WTC11 (cell line): ENCODE measurements around the gene PMF1. TPM values are rescaled to one million over a fixed set of nuclear protein-coding genes. Genes with fewer than 3 reads are reported as not detected.

Source experiments
- ATAC-seq: fragments of 200-7000 bp; cut with Tn5 transposase; 2 replicates; pipeline ENCODE4 v1.10.0; 2021; ENCODE audit warnings: mild to moderate bottlenecking, moderate library complexity
- CTCF ChIA-PET: fragments of 300-600 bp; sonication (Branson Sonifier 250); formaldehyde crosslinking; loops from one replicate; lab custom pipeline; 2021; ENCODE audit warnings: antibody characterized with exemption; lab: Charles Lee
- POLR2A ChIA-PET: fragments of 350-600 bp; sonication (Branson Sonifier 250); formaldehyde crosslinking; loops from one replicate; lab custom pipeline; 2021; ENCODE audit warnings: antibody characterized with exemption; lab: Charles Lee
- DNase-seq: peaks from one replicate; pipeline ENCODE4 v3.0.0; 2021; ENCODE audit warnings: low spot score
- H3K27ac Mint-ChIP-seq: 2 replicates; pipeline ENCODE4 v1.8.0; 2021; ENCODE audit warnings: mixed read lengths
- H3K27me3 Mint-ChIP-seq: 2 replicates; pipeline ENCODE4 v1.8.0; 2021; ENCODE audit warnings: low read depth, mild to moderate bottlenecking, moderate library complexity, mixed read lengths
- H3K36me3 Mint-ChIP-seq: 2 replicates; pipeline ENCODE4 v1.8.0; 2021; ENCODE audit warnings: mixed read lengths
- H3K4me1 Mint-ChIP-seq: 2 replicates; pipeline ENCODE4 v1.8.0; 2022; ENCODE audit warnings: mixed read lengths
- H3K4me3 Mint-ChIP-seq: 2 replicates; pipeline ENCODE4 v1.8.0; 2021; ENCODE audit warnings: mild to moderate bottlenecking, moderate library complexity, mixed read lengths
- H3K9me3 Mint-ChIP-seq: 2 replicates; pipeline ENCODE4 v1.8.0; 2021; ENCODE audit warnings: mixed read lengths
- CREM ChIP-seq: sonication (generic); formaldehyde crosslinking; IDR thresholded peaks from 2 replicates; pipeline ENCODE4 v1.8.1; 2022; ENCODE audit warnings: mild to moderate bottlenecking, missing genetic modification reagents, moderate library complexity
- ESRRA ChIP-seq: sonication (generic); formaldehyde crosslinking; IDR thresholded peaks from 2 replicates; pipeline ENCODE4 v1.8.1; 2022; ENCODE audit warnings: mild to moderate bottlenecking, missing genetic modification reagents, borderline replicate concordance
- GRHL2 ChIP-seq: fragments of 250-450 bp; sonication (Bioruptor Pico); IDR thresholded peaks from 2 replicates; pipeline ENCODE4 v1.8.0; 2022; ENCODE audit warnings: mild to moderate bottlenecking, moderate library complexity; ENCODE audit not compliant: insufficient replicate concordance, severe bottlenecking
- HMGA2 ChIP-seq: fragments of 250-450 bp; sonication (Bioruptor Pico); IDR thresholded peaks from 2 replicates; pipeline ENCODE4 v1.4.0; 2021; ENCODE audit warnings: mild to moderate bottlenecking, moderate library complexity
- MYBL2 ChIP-seq: sonication (generic); formaldehyde crosslinking; IDR thresholded peaks from 2 replicates; pipeline ENCODE4 v1.8.1; 2023; ENCODE audit warnings: mild to moderate bottlenecking, moderate library complexity, missing genetic modification reagents
- RELA ChIP-seq: sonication (generic); formaldehyde crosslinking; IDR thresholded peaks from 2 replicates; pipeline ENCODE4 v1.8.1; 2022; ENCODE audit warnings: missing genetic modification reagents, mild to moderate bottlenecking, borderline replicate concordance
- RORB ChIP-seq: fragments of 250-450 bp; sonication (Bioruptor Pico); IDR thresholded peaks from 2 replicates; pipeline ENCODE4 v1.9.0; 2021; ENCODE audit warnings: mild to moderate bottlenecking
- TEAD1 ChIP-seq: sonication (generic); formaldehyde crosslinking; IDR thresholded peaks from 2 replicates; pipeline ENCODE4 v1.8.0; 2022; ENCODE audit warnings: mild to moderate bottlenecking, missing genetic modification reagents
- ZNF263 ChIP-seq: sonication (generic); formaldehyde crosslinking; IDR thresholded peaks from 2 replicates; pipeline ENCODE4 v1.8.1; 2022; ENCODE audit warnings: low read depth, mild to moderate bottlenecking, moderate library complexity, missing genetic modification reagents
- ZNF416 ChIP-seq: fragments of 250-450 bp; sonication (Bioruptor Pico); IDR thresholded peaks from 2 replicates; pipeline ENCODE4 v1.9.0; 2021; ENCODE audit warnings: mild to moderate bottlenecking, inconsistent platforms
- total RNA-seq: library from RNA; stranded (reverse); gene quantifications from 3 replicates; pipeline ENCODE4 v1.2.3, GENCODE V29; 2021
- TF ChIP-seq, protein P1 (sequence below): sonication (generic); formaldehyde crosslinking; IDR thresholded peaks from 2 replicates; pipeline ENCODE4 v1.8.0; 2022; ENCODE audit warnings: missing genetic modification reagents
- TF ChIP-seq, protein P2 (sequence below): sonication (generic); formaldehyde crosslinking; conservative IDR thresholded peaks from 2 replicates; pipeline ENCODE4 v1.8.1; 2023; ENCODE audit warnings: mild to moderate bottlenecking, low read depth, missing genetic modification reagents, moderate library complexity
- TF ChIP-seq, protein P3 (sequence below): fragments of 250-450 bp; sonication (Bioruptor Pico); IDR thresholded peaks from 2 replicates; pipeline ENCODE4 v2.1.2; 2022; ENCODE audit warnings: mild to moderate bottlenecking, moderate library complexity
- TF ChIP-seq, protein P4 (sequence below): sonication (generic); formaldehyde crosslinking; IDR thresholded peaks from 2 replicates; pipeline ENCODE4 v1.8.0; 2022; ENCODE audit warnings: mild to moderate bottlenecking, missing genetic modification reagents
- TF ChIP-seq, protein P5 (sequence below): fragments of 250-450 bp; sonication (Bioruptor Pico); IDR thresholded peaks from 2 replicates; pipeline ENCODE4 v1.9.0; 2021; ENCODE audit warnings: moderate library complexity, mild to moderate bottlenecking, inconsistent platforms, borderline replicate concordance
- TF ChIP-seq, protein P6 (sequence below): sonication (generic); formaldehyde crosslinking; IDR thresholded peaks from 2 replicates; pipeline ENCODE4 v1.8.1; 2022; ENCODE audit warnings: low read depth, missing genetic modification reagents, borderline replicate concordance
- TF ChIP-seq, protein P7 (sequence below): sonication (generic); formaldehyde crosslinking; IDR thresholded peaks from 2 replicates; pipeline ENCODE4 v1.8.0; 2022; ENCODE audit warnings: mild to moderate bottlenecking, missing genetic modification reagents
- TF ChIP-seq, protein P8 (sequence below): sonication (generic); formaldehyde crosslinking; IDR thresholded peaks from 2 replicates; pipeline ENCODE4 v1.8.1; 2022; ENCODE audit warnings: mild to moderate bottlenecking, moderate library complexity, missing genetic modification reagents

The PMF1 gene
- total RNA-seq, 1 experiment from 2014 or later, result 129 TPM

DNA sequence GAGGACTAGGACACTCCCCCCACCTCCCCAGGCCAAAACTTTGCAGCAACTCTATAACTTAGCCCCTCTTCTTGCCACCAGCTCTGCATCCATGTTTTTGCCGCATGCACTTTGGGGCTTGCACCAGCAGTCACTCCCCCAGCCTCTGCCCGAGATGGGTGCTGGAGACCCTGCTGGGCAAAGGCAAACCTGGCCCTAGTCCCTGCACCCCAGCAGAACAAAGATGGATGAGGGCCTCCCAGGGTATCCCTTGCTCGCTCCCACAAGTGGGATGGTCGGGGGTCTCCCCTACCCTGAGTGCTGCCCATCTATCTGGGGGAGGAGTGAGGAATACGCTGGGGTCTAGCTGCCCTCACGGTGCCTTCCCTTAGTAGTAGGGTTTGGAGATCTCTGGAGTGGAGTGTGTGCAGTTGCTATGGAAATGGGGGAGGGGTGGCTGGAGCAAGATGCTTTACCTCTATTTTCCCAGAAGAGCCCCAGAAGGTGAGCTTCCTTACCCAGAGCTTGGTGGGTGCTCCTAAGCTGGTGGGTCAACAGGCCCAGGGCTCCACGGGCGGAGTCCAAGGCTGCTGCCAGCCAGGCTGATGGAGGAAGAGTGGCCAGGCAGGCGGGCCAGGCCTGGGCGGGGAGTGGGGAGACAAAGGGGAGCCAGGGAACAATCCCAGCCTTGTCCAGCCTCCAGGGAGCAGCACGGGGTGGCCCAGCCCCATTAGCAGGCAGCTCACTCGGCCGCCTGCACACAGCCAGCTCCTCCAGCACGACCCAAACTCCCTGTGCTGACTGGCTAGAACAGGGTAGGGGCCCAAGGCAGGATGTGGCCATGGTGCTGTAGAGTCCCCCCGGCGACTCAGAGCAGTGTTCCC lies 34.9 kb downstream of the PMF1 start, which contains the start of gene PAQR6 (continued):
- TF ChIP-seq, protein P1, sequence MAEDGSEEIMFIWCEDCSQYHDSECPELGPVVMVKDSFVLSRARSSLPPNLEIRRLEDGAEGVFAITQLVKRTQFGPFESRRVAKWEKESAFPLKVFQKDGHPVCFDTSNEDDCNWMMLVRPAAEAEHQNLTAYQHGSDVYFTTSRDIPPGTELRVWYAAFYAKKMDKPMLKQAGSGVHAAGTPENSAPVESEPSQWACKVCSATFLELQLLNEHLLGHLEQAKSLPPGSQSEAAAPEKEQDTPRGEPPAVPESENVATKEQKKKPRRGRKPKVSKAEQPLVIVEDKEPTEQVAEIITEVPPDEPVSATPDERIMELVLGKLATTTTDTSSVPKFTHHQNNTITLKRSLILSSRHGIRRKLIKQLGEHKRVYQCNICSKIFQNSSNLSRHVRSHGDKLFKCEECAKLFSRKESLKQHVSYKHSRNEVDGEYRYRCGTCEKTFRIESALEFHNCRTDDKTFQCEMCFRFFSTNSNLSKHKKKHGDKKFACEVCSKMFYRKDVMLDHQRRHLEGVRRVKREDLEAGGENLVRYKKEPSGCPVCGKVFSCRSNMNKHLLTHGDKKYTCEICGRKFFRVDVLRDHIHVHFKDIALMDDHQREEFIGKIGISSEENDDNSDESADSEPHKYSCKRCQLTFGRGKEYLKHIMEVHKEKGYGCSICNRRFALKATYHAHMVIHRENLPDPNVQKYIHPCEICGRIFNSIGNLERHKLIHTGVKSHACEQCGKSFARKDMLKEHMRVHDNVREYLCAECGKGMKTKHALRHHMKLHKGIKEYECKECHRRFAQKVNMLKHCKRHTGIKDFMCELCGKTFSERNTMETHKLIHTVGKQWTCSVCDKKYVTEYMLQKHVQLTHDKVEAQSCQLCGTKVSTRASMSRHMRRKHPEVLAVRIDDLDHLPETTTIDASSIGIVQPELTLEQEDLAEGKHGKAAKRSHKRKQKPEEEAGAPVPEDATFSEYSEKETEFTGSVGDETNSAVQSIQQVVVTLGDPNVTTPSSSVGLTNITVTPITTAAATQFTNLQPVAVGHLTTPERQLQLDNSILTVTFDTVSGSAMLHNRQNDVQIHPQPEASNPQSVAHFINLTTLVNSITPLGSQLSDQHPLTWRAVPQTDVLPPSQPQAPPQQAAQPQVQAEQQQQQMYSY, result no peak
- no peak for TF ChIP-seq TEAD1 (CRISPR knock-in tag)

DNA sequence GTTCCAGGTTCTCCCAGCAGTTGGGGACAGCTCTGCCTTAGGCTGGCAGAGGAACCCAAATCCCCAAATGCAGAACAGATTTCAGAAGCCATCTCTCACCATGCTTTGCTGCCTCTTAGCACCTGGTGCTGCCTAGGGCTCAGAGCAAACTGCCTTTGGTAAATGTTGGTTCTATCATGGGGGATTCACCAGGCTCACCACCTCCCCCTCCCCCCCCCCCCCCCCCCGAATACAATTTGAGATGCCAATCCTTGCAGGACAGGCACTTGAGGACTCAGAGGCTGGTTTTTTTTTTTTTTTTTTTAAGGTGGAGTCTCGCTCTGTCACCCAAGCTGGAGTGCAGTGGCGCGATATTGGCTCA lies 35.5 kb downstream of the PMF1 start:
- POLR2A ChIA-PET, result interaction anchor here (0.6 to 1.1 kb wide), 2 partner anchors 271 to 981 kb away, joined by 3 read pairs; no protein-coding TSS in a partner anchor
- H3K4me1 Mint-ChIP-seq, result peaks cover 22% of the 10 kb centered on the region
- peaks cover 4% of the 10 kb centered on the region for H3K27me3 Mint-ChIP-seq
- peaks cover 36% of the 10 kb centered on the region for H3K36me3 Mint-ChIP-seq
- 0 out of 2 replicates have a peak overlapping the region, but pooled peaks have one; percentile 49 for H3K27ac Mint-ChIP-seq
- no peak overlapping the region for H3K4me3 Mint-ChIP-seq
- DNase-seq (no peak), ATAC-seq (no peak)
- H3K9me3 Mint-ChIP-seq, result no peaks in the 10 kb centered on the region
- TF ChIP-seq HMGA2 (CRISPR knock-in tag), result no peak
- TF ChIP-seq, protein P2, sequence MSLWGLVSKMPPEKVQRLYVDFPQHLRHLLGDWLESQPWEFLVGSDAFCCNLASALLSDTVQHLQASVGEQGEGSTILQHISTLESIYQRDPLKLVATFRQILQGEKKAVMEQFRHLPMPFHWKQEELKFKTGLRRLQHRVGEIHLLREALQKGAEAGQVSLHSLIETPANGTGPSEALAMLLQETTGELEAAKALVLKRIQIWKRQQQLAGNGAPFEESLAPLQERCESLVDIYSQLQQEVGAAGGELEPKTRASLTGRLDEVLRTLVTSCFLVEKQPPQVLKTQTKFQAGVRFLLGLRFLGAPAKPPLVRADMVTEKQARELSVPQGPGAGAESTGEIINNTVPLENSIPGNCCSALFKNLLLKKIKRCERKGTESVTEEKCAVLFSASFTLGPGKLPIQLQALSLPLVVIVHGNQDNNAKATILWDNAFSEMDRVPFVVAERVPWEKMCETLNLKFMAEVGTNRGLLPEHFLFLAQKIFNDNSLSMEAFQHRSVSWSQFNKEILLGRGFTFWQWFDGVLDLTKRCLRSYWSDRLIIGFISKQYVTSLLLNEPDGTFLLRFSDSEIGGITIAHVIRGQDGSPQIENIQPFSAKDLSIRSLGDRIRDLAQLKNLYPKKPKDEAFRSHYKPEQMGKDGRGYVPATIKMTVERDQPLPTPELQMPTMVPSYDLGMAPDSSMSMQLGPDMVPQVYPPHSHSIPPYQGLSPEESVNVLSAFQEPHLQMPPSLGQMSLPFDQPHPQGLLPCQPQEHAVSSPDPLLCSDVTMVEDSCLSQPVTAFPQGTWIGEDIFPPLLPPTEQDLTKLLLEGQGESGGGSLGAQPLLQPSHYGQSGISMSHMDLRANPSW, result no peak
- TF ChIP-seq, protein P3, sequence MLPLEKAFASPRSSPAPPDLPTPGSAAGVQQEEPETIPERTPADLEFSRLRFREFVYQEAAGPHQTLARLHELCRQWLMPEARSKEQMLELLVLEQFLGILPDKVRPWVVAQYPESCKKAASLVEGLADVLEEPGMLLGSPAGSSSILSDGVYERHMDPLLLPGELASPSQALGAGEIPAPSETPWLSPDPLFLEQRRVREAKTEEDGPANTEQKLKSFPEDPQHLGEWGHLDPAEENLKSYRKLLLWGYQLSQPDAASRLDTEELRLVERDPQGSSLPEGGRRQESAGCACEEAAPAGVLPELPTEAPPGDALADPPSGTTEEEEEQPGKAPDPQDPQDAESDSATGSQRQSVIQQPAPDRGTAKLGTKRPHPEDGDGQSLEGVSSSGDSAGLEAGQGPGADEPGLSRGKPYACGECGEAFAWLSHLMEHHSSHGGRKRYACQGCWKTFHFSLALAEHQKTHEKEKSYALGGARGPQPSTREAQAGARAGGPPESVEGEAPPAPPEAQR (CRISPR knock-in tag), result no peak
- no peak for TF ChIP-seq RELA (CRISPR knock-in tag)
- TF ChIP-seq, protein P4, sequence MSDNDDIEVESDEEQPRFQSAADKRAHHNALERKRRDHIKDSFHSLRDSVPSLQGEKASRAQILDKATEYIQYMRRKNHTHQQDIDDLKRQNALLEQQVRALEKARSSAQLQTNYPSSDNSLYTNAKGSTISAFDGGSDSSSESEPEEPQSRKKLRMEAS (CRISPR knock-in tag), result no peak
- no peak for TF ChIP-seq MYBL2 (CRISPR knock-in tag)
- TF ChIP-seq, protein P5, sequence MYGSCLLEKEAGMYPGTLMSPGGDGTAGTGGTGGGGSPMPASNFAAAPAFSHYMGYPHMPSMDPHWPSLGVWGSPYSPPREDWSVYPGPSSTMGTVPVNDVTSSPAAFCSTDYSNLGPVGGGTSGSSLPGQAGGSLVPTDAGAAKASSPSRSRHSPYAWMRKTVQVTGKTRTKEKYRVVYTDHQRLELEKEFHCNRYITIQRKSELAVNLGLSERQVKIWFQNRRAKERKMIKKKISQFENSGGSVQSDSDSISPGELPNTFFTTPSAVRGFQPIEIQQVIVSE (CRISPR knock-in tag), result no peak
- TF ChIP-seq ESRRA (CRISPR knock-in tag), result no peak
- TF ChIP-seq GRHL2 (CRISPR knock-in tag), result no peak
- TF ChIP-seq RORB (CRISPR knock-in tag), result no peak
- CTCF ChIA-PET, result interaction anchor here (0.5 to 5.1 kb wide), 13 partner anchors 11 to 232 kb away, joined by 3 to 84 read pairs (median 3); no protein-coding TSS in a partner anchor

DNA sequence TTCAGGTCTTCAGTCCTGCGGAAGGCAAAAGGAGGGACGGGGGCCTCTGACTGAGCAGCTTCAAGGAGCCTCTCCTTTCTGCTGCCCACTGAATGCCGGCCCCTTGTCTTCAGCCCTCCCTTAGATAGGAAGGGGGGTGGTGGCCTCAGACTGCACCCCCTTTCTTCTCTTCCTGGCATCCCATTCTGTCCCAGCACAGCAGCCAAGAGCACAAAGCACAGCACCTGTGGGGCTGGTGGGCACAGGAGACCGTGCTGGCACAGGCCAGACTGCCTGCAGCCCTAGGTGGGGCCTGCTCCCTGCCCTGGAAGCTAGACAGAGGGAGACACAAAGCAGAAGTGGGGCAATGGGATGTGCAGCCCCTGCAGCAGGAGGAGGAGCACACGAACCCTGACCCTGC lies 36.8 kb downstream of the PMF1 start:
- Mint-ChIP-seq H3K36me3 (peaks cover 47% of the 10 kb centered on the region), H3K27ac (peak overlapping the region; percentile 23; the same call in 1 of the 2 replicates), H3K4me3 (no peak overlapping the region), H3K4me1 (peaks cover 20% of the 10 kb centered on the region), H3K27me3 (peaks cover 4% of the 10 kb centered on the region), H3K9me3 (no peaks in the 10 kb centered on the region)
- POLR2A ChIA-PET, result interaction anchor here (1.0 kb wide), 1 partner anchor 307 kb away, joined by 3 read pairs; no protein-coding TSS in a partner anchor
- DNase-seq, result no peak
- ATAC-seq, result no peak
- CTCF ChIA-PET, result interaction anchor here (0.8 to 5.1 kb wide), 4 partner anchors 10 to 109 kb away, joined by 3 to 84 read pairs (median 6); no protein-coding TSS in a partner anchor
- TF ChIP-seq, protein P6, sequence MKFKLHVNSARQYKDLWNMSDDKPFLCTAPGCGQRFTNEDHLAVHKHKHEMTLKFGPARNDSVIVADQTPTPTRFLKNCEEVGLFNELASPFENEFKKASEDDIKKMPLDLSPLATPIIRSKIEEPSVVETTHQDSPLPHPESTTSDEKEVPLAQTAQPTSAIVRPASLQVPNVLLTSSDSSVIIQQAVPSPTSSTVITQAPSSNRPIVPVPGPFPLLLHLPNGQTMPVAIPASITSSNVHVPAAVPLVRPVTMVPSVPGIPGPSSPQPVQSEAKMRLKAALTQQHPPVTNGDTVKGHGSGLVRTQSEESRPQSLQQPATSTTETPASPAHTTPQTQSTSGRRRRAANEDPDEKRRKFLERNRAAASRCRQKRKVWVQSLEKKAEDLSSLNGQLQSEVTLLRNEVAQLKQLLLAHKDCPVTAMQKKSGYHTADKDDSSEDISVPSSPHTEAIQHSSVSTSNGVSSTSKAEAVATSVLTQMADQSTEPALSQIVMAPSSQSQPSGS, result no peak
- TF ChIP-seq, protein P7, sequence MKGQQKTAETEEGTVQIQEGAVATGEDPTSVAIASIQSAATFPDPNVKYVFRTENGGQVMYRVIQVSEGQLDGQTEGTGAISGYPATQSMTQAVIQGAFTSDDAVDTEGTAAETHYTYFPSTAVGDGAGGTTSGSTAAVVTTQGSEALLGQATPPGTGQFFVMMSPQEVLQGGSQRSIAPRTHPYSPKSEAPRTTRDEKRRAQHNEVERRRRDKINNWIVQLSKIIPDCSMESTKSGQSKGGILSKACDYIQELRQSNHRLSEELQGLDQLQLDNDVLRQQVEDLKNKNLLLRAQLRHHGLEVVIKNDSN (CRISPR knock-in tag), result no peak
- no peak for TF ChIP-seq ZNF263 (CRISPR knock-in tag)
- no peak for TF ChIP-seq CREM
- TF ChIP-seq, protein P8, sequence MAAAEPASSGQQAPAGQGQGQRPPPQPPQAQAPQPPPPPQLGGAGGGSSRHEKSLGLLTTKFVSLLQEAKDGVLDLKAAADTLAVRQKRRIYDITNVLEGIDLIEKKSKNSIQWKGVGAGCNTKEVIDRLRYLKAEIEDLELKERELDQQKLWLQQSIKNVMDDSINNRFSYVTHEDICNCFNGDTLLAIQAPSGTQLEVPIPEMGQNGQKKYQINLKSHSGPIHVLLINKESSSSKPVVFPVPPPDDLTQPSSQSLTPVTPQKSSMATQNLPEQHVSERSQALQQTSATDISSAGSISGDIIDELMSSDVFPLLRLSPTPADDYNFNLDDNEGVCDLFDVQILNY, result no peak
- TF ChIP-seq ZNF416, result no peak
